Anterior cingulate cortex (tissue), 58 donors: ENCODE results near the gene ARPC5.
"Not testable (repeated sequence)": the region's sequence is repeated elsewhere in the genome, so short reads cannot be mapped to it uniquely, and the experiment has no call there.

ENCODE experiments used
- DNase-seq, 58 donors: peaks; one replicate each; lab custom pipeline; 2025; lab: John Stamatoyannopoulos, UW

ARPC5 gene

DNA sequence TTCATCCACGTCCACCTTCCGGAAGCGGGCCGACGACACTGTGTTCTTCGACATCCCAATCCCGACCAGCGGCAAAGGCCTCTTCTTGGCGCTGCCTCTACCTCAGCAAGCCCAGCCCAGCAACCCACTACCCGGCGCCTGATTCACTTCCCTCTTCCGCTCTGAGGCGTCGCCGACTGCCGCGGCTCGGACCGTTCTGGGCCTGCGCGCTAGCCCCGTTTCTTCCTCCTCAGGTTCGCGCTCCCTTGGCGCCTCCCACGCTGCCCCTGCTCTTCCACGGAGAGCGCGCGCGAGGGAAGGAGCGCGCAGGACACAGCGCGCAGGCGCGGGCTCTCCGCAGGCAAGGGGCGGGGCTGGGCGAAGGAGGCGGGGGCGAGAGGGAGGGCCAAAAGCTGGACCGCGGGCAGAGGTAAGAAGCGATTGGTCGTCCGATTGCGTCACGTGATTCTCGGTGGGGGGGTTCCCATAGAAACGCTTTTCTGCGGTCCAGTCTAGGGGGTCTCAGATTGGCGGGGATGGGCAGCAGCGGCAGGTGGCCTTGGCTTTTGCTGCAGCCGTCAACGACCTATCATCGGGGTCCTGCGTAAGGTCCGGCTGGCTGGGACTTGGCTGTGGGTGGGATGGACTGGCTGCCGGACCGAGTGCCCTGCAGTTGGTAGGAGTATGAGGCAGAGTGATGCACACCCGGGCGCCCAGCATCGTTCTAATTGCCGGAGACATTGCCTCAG is at the start of gene ARPC5:
ARPC5 (minus strand) TSS at position 178 of the 728 bp plus-strand sequence; CDS start at position 54, 124 bp downstream.
- peak; percentile 79 to 100 (median 97) for DNase-seq

DNA sequence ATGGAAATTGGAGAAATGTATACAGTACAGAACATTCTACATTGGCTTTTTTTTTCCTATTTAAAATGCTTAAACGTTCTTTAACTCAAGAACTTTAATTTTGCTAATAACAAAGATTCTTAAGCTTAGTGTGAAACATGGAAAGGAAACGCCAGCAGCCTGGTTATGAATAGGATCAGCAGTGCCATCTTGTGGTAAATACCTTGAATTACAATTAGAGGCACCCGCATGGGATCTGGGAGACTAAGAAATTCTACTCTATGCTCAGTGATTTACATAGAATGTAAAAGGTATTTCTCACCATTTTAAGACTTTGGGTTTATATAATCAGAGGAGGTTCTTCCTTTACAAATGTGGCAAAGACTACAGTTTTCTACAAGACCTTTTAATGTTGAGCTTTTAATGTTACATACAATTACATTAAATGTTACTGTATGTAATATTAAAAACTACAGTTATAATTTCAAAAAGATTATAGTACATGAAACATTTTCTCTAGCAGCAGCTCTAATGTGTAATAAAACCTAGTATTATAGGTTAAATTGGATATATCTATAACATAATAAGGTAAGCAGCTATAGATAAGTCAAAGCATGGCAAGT is 49.6 kb upstream of the ARPC5 start:
- DNase-seq = peak in 2 of 58 donors; percentile 6 to 27

DNA sequence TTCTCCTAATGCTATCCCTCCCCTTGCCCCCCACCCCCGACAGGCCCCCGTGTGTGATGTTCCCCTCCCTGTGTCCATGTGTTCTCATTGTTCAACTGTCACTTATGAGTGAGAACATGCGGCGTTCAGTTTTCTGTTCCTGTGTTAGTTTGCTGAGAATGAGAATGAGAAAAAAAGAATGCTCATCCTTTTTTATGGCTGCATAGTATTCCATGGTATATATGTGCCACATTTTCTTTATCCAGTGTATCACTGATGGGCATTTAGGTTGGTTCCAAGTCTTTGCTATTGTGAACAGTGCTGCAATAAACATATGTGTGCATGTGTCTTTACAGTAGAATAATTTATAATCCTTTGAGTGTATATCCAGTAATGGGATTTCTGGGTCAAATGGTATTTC is 43.8 kb upstream of the ARPC5 start:
- DNase-seq = not testable (repeated sequence)

DNA sequence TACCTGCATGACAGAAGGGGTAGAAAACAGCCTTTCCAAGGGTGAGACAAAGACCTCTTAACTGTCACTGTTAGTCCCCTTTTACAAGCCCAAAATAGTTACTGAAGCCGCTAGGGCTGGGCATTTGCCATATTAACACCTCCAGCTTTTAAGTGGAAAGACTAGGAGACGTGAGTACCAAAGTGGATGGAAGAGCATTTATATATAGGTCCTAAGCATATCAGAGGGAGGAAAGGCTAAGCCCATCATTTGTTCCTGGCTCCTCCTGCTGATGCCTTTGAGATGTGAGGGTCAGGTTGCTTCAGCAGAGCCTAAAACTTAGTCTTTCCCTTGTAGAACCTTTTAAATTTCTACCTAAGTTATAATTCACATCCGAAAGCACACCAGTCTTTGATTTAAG is 43.2 kb upstream of the ARPC5 start:
- DNase-seq = no peak

DNA sequence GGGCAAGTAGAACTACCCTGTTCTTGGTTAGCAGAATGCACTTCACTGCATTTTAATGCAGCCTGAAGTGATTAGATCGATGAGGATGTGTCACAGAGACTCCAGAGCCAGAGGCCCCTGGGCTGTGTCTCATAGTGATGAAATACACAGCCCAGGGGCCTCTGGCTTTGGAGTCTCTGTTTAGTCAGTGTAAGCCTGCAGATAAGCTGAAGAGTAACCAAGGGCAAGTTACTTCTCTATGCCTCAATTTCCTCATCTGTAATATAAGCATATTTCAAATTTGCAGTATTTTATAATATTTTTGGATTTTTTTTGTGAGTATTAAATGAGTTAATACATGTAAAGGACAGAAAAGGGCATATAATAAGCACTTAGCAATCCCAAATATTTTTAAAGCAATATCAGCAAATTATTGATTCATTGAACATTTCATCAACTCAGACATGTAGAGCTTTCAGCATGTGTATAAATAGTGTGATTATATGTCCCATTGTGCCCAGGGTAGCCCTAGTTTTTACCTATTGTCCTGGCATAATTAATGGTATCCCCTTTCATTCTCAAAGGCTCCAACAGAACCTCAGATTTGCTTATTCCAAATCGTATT is 41.1 kb upstream of the ARPC5 start:
- DNase-seq = no peak

DNA sequence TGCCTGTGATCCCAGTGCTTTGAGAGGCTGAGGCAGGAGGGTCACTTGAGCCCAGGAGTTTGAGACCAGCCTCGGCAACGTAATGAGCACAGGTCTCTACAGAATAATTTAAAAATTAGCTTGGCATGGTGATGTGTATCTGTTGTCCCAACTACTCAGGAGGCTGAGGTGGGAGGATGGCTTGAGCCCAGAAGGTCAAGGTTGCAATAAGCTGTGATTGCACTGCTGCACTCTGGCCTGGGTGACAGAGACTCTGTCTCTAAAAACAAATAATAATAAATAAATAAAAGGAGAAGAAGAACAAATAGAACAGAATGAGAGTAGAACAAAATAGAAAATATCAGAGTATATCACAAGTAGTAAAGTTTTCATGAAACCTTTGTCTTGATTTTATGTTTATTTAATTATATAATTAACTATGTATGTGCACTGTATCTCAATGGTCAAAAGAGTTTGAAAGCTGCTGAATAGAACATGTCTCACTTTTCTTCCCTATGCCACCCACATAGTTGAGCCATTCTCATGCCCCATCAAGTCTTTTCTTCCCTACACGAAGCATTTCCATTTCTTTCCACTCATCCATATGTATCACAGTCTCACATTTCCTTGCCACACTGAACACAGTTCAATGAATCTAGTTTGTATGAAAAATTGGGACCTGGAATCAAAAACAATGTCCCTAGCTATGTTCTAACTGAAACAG is 40.5 kb upstream of the ARPC5 start:
- DNase-seq = no peak

DNA sequence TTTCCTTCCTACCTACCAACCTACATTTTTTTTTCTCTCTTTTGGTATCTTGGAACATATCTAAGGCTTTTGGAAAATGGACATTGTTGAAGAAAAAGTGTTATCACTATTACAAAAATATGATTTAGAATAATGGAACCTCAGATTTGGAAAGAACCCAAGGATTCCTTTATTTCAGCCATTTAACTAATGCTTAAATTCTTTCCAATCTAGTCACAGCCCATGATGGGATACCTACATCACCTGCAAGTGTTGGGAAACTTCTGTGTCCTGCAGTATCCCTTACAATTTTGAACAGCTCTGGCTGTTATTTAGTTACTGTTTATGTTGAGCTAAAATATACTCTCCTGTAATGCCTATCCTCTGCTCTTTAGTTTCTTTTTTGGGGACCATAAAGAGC is 39.8 kb upstream of the ARPC5 start:
- DNase-seq = no peak

DNA sequence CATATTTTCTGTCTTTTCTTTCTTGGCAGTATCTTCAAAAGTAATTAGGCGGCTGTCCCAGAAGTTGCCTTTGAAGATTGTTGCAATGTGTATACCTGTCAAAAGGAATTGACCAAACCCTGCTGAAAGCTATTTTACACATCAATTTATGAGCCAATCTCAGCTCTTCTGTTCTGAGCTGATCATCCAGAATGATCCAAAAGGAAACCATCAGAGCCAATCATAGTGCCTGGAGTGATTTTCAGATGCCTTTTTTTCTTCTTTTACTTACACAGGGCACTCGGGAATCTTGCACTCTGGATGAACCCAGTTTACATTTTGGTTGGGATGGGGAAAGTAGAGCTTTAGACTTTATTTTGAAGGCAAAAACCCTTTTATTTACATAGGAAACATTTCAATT is 39.3 kb upstream of the ARPC5 start:
- DNase-seq = no peak

DNA sequence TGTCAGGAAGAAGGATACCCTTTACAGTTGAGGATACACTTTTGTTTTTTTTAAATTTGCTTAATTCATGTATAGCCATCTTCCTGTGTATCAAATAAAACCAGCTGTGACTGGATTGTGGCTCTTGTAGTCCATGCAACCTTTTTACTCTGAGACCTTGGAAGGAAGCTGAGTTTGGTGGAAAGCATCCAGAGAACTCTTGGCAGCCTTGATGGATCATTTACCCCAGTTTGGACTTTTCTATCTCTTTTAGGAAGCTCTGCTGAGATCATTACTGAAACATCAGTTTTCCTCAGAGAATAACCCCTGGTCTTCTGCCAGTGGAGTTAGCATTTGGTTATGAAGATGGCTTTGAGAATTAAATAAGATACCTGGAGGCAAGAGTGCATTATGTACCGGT is 38.8 kb upstream of the ARPC5 start:
- no peak for DNase-seq

DNA sequence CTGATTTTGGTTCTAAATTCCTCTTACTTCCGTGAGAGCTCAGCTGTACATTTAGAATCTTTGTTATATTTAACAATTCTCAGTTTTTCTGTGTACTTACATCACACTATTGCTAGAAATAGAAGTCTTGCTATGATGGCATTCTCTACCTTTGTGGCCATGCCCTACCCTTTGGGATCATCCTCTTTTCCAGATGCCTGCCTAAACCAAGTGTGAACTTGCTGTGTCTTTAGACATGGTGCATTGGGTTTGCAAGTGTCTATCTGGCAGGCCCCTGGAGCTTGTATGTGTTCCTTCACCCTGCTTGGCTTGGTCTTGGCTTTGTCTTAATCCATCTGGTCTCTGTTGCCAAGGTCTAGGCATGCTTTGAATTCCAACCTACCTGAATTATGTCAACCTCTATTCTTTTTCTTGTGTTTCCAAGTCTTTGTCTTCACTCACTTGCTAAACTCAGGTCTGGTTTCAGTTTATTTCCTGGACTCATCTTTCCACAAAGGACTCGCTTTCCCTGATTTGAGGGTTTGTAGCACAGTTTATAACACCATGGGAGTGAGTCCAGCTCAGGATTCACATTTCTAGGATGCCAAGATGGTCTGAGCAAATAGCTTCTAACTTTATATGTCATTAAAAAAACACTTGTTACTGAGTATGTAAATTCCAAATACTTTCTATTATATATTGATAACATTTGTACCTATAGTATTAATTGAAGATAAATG is 38.2 kb upstream of the ARPC5 start:
- DNase-seq = no peak

DNA sequence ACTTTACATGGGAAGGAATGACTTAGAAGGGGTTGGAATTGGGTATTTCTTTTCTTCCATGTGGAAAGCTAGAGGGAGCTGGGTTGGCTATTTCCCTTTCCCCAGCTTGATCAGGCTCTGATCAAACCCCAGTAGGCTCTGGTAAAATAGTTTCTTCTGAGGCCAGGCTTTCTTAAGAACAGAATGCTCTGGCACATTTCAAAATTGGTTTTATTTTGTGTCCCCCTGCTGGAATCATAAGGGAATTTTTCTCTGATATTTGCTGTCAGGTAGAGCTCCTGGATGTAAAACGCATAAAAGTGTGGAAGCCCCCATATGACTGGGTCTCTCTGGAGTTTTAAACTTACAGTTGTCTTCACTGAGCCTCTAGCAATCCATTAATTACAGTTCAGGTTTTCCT is 34.6 kb upstream of the ARPC5 start:
- DNase-seq = no peak

DNA sequence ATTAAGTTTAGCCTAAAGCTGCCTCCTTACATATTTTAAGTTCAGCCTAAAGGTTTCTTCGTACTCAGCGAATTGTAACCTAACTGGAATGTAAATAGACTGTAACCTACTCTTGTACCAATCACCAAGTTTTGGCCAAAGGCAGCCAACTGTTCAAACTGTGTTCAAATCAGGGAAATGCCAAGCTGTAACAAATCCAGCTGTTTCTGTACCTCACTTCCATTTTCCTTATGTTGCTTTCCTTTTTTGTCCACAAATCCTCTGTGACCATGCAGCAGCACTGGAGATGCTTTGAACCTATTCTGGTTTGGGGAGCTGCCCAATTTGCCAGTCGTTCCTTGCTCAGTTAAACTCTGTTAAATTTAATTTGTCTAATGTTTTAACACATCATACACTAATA is 20.8 kb upstream of the ARPC5 start:
- DNase-seq = no peak

DNA sequence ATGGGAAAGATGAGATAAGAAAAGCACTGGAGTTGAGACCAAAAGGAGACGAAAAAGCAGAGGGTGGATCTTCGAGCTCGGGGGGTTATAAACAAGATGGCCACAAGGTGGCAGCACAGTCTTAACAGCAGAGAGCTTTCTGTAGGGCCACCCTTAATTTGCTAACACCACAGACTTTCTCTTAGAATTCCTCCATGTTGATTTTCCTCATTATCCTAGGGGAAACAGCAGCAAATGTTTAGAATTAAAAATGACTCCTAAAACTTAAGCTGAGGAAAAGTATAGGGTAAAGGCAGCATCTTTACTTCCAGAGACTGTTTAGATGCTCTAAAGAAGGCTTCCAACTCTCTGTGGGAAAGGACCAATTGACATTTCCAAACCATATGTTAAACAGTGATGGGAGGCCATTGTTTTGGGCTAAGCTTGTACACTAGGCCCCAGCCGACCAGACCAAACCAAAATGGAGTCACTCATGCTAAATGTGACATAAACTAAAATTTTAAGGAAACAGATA is 20.0 kb upstream of the ARPC5 start:
- DNase-seq = peak in 53 of 58 donors; percentile 2 to 88 (median 59)

DNA sequence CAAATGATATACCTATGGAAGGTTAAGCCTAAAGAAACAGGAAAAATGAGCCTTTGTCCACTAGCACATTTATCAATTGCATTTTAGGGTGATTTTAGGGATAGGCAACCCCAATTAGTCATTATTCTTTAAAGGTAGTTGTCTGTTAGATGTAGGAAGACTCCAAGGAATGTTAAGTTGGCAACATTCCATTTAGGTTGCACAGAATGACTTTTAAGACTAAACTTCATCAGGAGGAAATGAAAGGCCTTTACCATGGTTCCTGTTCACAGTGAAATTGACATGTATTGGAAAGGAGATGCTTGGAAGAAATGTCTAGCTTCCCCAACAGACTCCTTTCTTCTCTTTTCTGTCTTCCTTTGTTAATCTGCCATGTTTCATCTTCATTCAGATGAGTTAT is 19.1 kb upstream of the ARPC5 start:
- no peak for DNase-seq

DNA sequence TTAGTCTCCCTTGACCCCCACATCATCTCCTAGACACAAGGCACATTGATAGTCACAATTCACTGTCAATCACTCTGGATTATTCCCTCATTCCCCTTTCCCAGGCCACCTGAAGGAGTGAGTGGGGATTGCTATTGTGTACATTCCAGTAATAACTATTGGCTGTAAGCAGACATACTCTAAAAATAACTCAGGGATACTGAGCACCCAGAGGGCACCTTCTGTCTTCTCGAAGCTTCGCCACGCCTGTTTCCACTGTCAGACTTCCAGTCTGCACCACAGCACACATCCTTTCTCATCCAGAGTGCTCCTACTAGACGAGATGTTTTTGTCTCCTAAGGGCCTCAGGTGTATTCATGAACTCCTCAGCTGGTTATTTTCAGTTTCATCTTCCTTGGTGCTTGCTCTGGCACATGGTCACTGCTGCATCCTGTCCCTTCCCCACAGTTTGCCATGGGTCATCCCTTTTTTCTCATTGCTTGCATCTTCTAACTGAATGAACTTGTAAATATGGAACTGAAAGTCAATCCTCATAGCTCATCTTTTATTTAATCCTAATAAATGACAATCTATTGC is 18.4 kb upstream of the ARPC5 start:
- DNase-seq = no peak

DNA sequence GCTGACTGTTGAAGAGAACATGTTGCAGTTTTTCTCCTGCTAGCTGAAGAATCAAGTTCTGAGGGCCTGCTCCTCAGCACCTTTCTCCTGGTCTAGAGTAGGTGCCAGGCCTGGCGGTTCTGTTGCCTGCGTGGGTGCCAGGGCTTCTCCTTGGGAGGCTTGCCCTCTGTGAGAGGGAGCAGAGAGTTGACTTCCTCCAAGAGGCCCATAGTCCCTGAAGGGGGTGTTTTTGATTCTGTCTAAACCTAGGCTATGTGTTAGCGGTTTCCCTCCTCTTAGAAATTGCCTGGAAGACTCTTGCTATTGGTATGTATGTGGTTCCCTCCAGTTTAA is 17.8 kb upstream of the ARPC5 start:
- DNase-seq = peak in 1 of 58 donors; percentile 0

DNA sequence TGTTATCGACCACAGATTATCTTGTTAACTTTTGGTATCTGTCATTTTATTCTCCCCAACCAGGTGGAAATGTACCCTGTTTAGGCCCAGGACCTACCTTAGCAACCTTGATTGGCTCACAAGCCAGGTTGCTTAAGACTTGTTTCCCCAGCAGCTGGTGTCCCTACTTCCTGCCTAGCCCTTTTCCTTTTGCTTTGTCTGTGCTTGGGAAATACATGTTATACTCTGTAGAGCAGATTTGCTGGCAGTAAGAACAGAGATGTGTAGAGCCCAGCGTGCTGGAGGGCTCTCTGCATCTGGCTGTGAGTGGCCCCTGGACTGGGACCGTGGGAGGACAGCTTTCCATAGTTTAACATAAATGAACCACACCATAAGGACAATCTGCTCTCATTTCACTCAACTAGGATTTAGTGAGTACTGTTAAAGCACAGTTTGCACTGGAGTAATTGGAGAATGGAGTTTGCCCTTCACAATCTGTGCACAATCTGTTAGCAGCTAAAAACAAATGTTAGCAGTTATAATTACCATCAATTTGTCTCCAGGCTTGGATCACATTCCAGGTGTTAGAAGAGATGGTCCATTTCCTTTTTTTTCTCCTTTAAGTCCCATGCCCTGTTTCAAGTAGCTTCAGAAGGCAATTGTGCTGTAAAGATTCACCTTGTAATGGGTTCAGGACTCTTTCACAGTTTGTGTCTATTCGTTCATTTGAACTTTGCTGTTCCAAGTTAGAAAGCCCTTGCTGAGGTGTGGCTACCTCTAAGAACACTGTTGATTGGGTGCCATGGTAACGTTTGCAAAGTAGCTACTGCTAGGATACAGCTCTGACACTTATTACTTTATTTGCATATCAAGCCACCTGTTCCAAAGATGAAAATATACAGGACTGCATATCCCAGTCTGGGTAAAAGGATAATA is 17.2 kb upstream of the ARPC5 start, which contains the start of gene APOBEC4:
APOBEC4 (minus strand) TSS at position 770 of the 915 bp plus-strand sequence. CDS start 4,535 bp downstream, outside the sequence.
- peak in 4 of 58 donors; percentile 8 to 67 (median 22) for DNase-seq

DNA sequence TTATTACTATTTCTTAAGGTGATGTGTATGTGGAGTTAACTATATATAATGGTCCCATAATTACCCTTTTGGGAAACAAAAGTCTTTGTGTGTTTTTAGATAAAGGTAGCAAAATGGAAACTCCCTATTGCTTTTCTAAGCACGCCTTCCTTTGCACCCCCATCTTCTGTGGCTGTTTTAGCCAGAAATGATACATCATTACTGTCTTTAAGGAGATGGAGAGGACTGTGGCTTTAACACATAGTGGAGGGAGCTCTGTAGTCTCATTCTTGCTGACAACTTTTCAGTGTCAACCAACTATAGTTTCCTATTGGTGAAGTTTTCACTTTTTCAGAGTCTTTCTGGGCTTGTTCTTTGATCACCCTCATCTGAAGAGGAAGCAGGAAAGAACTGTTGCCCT is 16.5 kb upstream of the ARPC5 start:
- no peak for DNase-seq

DNA sequence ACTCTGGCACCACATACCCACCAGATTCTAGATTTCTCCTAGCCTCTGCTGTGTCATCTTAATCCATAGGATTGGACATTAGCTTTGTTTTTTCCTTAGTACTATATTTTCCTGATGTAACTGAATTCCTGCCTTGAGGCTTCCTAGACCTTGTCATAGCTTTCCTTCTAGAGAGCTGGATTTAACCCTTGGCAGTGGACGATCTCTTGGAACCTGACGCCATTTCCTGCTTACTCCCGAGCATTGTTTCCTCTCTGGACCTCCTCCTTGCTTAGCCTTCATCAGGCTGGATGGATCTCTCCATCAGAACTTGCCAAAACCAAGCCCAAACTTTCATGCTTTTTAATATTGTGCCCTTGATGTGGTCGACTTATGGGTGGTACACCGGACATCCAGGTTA is 16.0 kb upstream of the ARPC5 start:
- no peak for DNase-seq
